Transverse colon (tissue), 4 donors: ENCODE data around the gene FCF1.

Source experiments
- EP300 ChIP-seq: sonication (generic); formaldehyde crosslinking; IDR thresholded peaks from one replicate; pipeline ENCODE4 v1.6.1; 2017; ENCODE audit warnings: antibody characterized with exemption, low read depth
- POLR2A ChIP-seq: fragments of 450-650 bp; IDR thresholded peaks from one replicate; pipeline ENCODE4 v1.6.1; 2016; ENCODE audit warnings: antibody characterized with exemption, mild to moderate bottlenecking, moderate library complexity
- POLR2AphosphoS5 ChIP-seq, 3 donors: sonication (generic); formaldehyde crosslinking; IDR thresholded peaks; one replicate each; pipeline ENCODE4 v1.6.1; 2016; ENCODE audit warnings: antibody characterized with exemption in 3 of 3
- TF ChIP-seq, protein P1 (sequence below), 5 experiments: fragments of 200-600 bp in 3 of 5; fragments of 450-650 bp in 2 of 5; sonication (generic) in 3 of 5; IDR thresholded peaks; 1 replicate in 2 of 5; 2 replicates in 3 of 5; pipeline ENCODE4 v1.5.1; 2016 to 2017; ENCODE audit warnings: antibody characterized with exemption in 5 of 5, inconsistent platforms in 3 of 5, mild to moderate bottlenecking in 2 of 5, moderate library complexity in 1 of 5

- TF ChIP-seq, protein P1, sequence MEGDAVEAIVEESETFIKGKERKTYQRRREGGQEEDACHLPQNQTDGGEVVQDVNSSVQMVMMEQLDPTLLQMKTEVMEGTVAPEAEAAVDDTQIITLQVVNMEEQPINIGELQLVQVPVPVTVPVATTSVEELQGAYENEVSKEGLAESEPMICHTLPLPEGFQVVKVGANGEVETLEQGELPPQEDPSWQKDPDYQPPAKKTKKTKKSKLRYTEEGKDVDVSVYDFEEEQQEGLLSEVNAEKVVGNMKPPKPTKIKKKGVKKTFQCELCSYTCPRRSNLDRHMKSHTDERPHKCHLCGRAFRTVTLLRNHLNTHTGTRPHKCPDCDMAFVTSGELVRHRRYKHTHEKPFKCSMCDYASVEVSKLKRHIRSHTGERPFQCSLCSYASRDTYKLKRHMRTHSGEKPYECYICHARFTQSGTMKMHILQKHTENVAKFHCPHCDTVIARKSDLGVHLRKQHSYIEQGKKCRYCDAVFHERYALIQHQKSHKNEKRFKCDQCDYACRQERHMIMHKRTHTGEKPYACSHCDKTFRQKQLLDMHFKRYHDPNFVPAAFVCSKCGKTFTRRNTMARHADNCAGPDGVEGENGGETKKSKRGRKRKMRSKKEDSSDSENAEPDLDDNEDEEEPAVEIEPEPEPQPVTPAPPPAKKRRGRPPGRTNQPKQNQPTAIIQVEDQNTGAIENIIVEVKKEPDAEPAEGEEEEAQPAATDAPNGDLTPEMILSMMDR (IDR thresholded peaks at IDR 0.05), result no peak
- TF ChIP-seq EP300, result no peak
- no peak for TF ChIP-seq POLR2A
- no peak for TF ChIP-seq POLR2AphosphoS5 (IDR thresholded peaks at IDR 0.05)
Observed at GRCh38 chr14:74754899-74755298, 42.0 kb downstream of the FCF1 start.
